ENCODE measurements around the gene ID4.
A peak's percentile ranks its signal among the peaks of the same experiment; 100 is the strongest.

ID4 gene

GRCh38 chr6:19836799-19837510 is at the start of gene ID4:
TSS of gene ID4 (plus strand) at chr6:19837370. CDS start at chr6:19837755, 385 bp downstream.
- TF ChIP-seq, protein P1, sequence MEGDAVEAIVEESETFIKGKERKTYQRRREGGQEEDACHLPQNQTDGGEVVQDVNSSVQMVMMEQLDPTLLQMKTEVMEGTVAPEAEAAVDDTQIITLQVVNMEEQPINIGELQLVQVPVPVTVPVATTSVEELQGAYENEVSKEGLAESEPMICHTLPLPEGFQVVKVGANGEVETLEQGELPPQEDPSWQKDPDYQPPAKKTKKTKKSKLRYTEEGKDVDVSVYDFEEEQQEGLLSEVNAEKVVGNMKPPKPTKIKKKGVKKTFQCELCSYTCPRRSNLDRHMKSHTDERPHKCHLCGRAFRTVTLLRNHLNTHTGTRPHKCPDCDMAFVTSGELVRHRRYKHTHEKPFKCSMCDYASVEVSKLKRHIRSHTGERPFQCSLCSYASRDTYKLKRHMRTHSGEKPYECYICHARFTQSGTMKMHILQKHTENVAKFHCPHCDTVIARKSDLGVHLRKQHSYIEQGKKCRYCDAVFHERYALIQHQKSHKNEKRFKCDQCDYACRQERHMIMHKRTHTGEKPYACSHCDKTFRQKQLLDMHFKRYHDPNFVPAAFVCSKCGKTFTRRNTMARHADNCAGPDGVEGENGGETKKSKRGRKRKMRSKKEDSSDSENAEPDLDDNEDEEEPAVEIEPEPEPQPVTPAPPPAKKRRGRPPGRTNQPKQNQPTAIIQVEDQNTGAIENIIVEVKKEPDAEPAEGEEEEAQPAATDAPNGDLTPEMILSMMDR (IDR thresholded peaks at IDR 0.05): no peak
- DNase-seq: peak; percentile 98
- H3K4me1 Mint-ChIP-seq: peaks cover 59% of the 10 kb centered on the region
- peaks cover 5% of the 10 kb centered on the region for H3K27me3 Mint-ChIP-seq (ENCODE audit: low read depth, poor library complexity)
- no peaks in the 10 kb centered on the region for H3K9me3 Mint-ChIP-seq
- peaks cover 21% of the 10 kb centered on the region for H3K36me3 Mint-ChIP-seq (ENCODE audit: low read depth)
- H3K4me3 Mint-ChIP-seq: peak within 1 kb of the TSS; percentile 91
- H3K27ac Mint-ChIP-seq: peak within 1 kb of the TSS; percentile 98

DNA sequence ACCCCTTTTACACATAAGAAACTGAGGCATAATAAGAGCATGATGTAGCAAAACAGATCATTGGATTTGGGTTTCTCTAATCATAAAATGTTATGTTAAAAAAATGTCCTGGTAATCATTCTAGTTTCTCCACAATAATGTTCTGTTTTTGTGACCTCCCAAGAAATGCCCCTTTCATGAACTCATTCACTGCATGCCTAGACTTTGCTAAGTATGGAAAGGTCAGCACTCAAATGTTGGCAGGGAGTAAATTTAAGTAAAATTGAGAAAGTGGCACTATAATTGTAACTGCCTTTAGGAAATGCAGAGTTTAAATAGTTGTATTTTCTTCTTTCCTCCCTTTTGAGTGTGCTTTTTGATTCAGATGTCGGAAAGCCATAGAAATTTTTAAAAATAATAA is 48.5 kb upstream of the ID4 start:
- TF ChIP-seq, protein P1 (IDR thresholded peaks at IDR 0.05): no peak
- no peaks in the 10 kb centered on the region for H3K9me3 Mint-ChIP-seq
- no peaks in the 10 kb centered on the region for H3K36me3 Mint-ChIP-seq (ENCODE audit: low read depth)
- H3K4me3 Mint-ChIP-seq: no peak overlapping the region
- peaks cover 9% of the 10 kb centered on the region for H3K4me1 Mint-ChIP-seq
- no peak overlapping the region for H3K27ac Mint-ChIP-seq
- DNase-seq: no peak
- H3K27me3 Mint-ChIP-seq (ENCODE audit: low read depth, poor library complexity): peaks cover 5% of the 10 kb centered on the region

GRCh38 chr6:19789100-19789803 is 47.9 kb upstream of the ID4 start:
- TF ChIP-seq, protein P1 (IDR thresholded peaks at IDR 0.05): no peak
- Mint-ChIP-seq H3K9me3 (no peaks in the 10 kb centered on the region), H3K27ac (peak overlapping the region; percentile 22), H3K36me3 (ENCODE audit: low read depth) (no peaks in the 10 kb centered on the region), H3K4me1 (peaks cover 9% of the 10 kb centered on the region), H3K4me3 (no peak overlapping the region), H3K27me3 (ENCODE audit: low read depth, poor library complexity) (peaks cover 5% of the 10 kb centered on the region)
- no peak for DNase-seq

DNA sequence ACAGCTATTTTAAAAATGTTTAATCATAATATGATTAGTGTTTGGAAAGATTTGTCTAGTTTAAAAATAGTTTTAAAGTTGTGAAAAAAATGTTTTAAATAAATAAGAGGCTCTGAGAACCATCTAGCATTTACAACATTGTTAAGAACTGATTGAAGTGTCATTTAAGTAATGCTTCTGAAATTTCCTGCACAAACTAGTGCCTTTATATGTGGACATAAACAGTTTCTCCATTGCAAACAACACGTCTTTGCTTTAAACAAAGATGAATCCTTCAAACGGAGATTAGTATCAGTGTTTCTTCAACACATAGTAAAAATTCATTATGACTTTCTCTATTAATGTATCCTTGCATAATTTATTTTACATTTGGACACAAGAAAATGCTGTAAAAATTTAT is 45.9 kb upstream of the ID4 start:
- peaks cover 5% of the 10 kb centered on the region for H3K27me3 Mint-ChIP-seq (ENCODE audit: low read depth, poor library complexity)
- peaks cover 9% of the 10 kb centered on the region for H3K4me1 Mint-ChIP-seq
- TF ChIP-seq, protein P1 (IDR thresholded peaks at IDR 0.05): no peak
- no peak overlapping the region for H3K27ac Mint-ChIP-seq
- DNase-seq: no peak
- H3K36me3 Mint-ChIP-seq (ENCODE audit: low read depth): peaks cover 2% of the 10 kb centered on the region
- H3K4me3 Mint-ChIP-seq: no peak overlapping the region
- H3K9me3 Mint-ChIP-seq: peaks cover 6% of the 10 kb centered on the region

DNA sequence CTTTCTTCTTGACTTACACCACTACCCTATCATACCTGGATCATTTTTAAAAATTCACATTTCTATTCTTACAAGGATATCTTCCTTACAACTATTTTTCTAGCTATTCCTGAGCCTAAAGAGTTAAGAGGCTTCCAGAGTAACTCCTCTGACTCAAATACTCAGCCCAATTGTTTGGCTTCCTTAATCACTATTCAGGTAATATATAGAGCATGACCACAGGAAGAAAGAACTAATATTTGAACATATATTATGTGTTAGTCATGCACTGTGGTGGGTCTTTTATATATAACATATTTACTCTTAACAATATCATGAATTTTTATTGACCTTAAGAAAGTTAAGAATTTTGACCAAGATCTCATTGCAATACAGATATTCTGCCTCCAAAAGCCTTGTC is 42.0 kb upstream of the ID4 start:
- TF ChIP-seq, protein P1 (IDR thresholded peaks at IDR 0.05): no peak
- Mint-ChIP-seq H3K27ac (no peak overlapping the region), H3K27me3 (ENCODE audit: low read depth, poor library complexity) (peaks cover 10% of the 10 kb centered on the region), H3K4me1 (no peaks in the 10 kb centered on the region), H3K36me3 (ENCODE audit: low read depth) (peaks cover 39% of the 10 kb centered on the region), H3K9me3 (peaks cover 45% of the 10 kb centered on the region), H3K4me3 (no peak overlapping the region)
- no peak for DNase-seq
